Gastroesophageal sphincter (tissue), 4 donors: ENCODE results near the gene CALHM3. TPM values are rescaled to one million over a fixed set of nuclear protein-coding genes. Genes with fewer than 3 reads are reported as not detected.
A peak's percentile ranks its signal among the peaks of the same experiment; 100 is the strongest.

Source experiments
- ATAC-seq: fragments of 150-250 bp; one replicate; pipeline ENCODE4 v1.9.1; 2016; ENCODE audit warnings: mild to moderate bottlenecking, moderate library complexity
- H3K27ac ChIP-seq, 4 donors: fragments of 200-600 bp; sonication (generic) in 3 of 4; 1 replicate in 3 of 4; 2 replicates in 1 of 4; pipeline ENCODE4 v1.5.1; 2016 to 2019
- H3K27me3 ChIP-seq: fragments of 200-600 bp; sonication (generic); one replicate; pipeline ENCODE4 v1.5.1; 2019
- H3K36me3 ChIP-seq, 2 donors: fragments of 200-600 bp; sonication (generic); one replicate each; pipeline ENCODE4 v1.5.1; 2019; ENCODE audit warnings: control low read depth in 1 of 2
- H3K4me1 ChIP-seq, 3 donors: fragments of 200-600 bp; sonication (generic); 1 replicate in 2 of 3; 2 replicates in 1 of 3; pipeline ENCODE4 v1.5.1; 2016 to 2019; ENCODE audit warnings: control low read depth in 2 of 3
- H3K4me3 ChIP-seq, 2 donors: fragments of 200-600 bp; sonication (generic); one replicate each; pipeline ENCODE4 v1.5.1; 2019; ENCODE audit warnings: mild to moderate bottlenecking in 1 of 2, moderate library complexity in 1 of 2
- H3K9me3 ChIP-seq, 3 donors: fragments of 200-600 bp; sonication (generic); one replicate each; pipeline ENCODE4 v1.5.1; 2017 to 2019; ENCODE audit warnings: control low read depth in 2 of 3
- CTCF ChIP-seq, 4 experiments: fragments of 200-600 bp in 2 of 4; fragments of 450-650 bp in 2 of 4; sonication (generic) in 1 of 4; IDR thresholded peaks; one replicate each; pipeline ENCODE4 v1.5.1; 2017 to 2019; ENCODE audit warnings: antibody characterized with exemption in 4 of 4, mild to moderate bottlenecking in 2 of 4, moderate library complexity in 2 of 4
- EP300 ChIP-seq: sonication (generic); formaldehyde crosslinking; IDR thresholded peaks from one replicate; pipeline ENCODE4 v1.6.1; 2017; ENCODE audit warnings: antibody characterized with exemption, mild to moderate bottlenecking
- POLR2A ChIP-seq, 2 donors: fragments of 450-650 bp; IDR thresholded peaks; one replicate each; pipeline ENCODE4 v1.6.1; 2017; ENCODE audit warnings: antibody characterized with exemption in 2 of 2, mild to moderate bottlenecking in 2 of 2, moderate library complexity in 1 of 2
- POLR2AphosphoS5 ChIP-seq: sonication (generic); formaldehyde crosslinking; IDR thresholded peaks from one replicate; pipeline ENCODE4 v1.6.1; 2017; ENCODE audit warnings: antibody characterized with exemption
- WGBS, 2 donors: methylation state at CpG; one replicate each; pipeline ENCODE4 v1.1.5; 2018; ENCODE audit warnings: low coverage in 1 of 2; 5-methylcytosine and 5-hydroxymethylcytosine counted together
- total RNA-seq, 4 donors: library from RNA; depleted of rRNA; stranded (reverse); fragments of >200 nt; gene quantifications; one replicate each; pipeline ENCODE4 v1.1.0, GENCODE V29; 2016

CALHM3 gene
- total RNA-seq, 4 donors from 2014 or later: not detected

DNA sequence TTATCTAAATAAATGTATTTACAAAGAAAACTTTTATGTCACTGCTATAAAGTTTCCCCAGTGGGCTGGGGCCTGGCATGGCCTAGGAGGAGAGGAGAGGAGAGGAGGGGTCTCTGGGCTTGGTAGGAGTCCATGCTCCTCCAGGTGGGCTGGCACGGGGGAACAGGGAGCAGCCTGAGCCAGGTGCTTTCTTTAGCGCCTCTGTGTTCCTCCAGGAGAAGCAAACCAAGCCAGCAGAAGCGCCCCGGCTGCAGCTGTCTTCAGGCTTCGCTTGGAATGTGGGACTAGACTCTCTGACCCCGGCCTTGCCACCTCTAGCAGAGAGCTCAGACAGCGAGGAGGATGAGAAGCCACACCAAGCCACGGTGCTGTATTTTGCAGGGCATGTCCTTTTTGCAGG lies 37.4 kb downstream of the CALHM3 start:
- Histone ChIP-seq H3K9me3 (no peaks in the 10 kb centered on the region), H3K4me3 (no peak overlapping the region), H3K27me3 (no peaks in the 10 kb centered on the region), H3K4me1 (peaks cover 0 to 47% (median 16%) of the 10 kb centered on the region in 3 donors), H3K27ac (peak overlapping the region in 3 of 4 donors; percentile 10 to 31 (median 29)), H3K36me3 (peaks cover 0 to 100% of the 10 kb centered on the region in 2 donors)
- WGBS, 2 donors: no CpG with 5 or more reads among the region's 8 CpGs
- ATAC-seq: no peak
- TF ChIP-seq POLR2A (IDR thresholded peaks at IDR 0.05): no peak
- TF ChIP-seq POLR2AphosphoS5: no peak
- no peak for TF ChIP-seq EP300
- no peak for TF ChIP-seq CTCF (IDR thresholded peaks at IDR 0.05)

- TF ChIP-seq EP300: no peak
- no peak for TF ChIP-seq POLR2AphosphoS5
- no peak for TF ChIP-seq CTCF (IDR thresholded peaks at IDR 0.05)
- no peak for TF ChIP-seq POLR2A (IDR thresholded peaks at IDR 0.05)
- H3K27ac ChIP-seq: peak overlapping the region in 1 of 4 donors; percentile 29
- no peaks in the 10 kb centered on the region for H3K9me3 ChIP-seq
- no peak overlapping the region for H3K4me3 ChIP-seq
- ATAC-seq: no peak
- no peaks in the 10 kb centered on the region for H3K27me3 ChIP-seq
- WGBS, 2 donors: 78 to 92% methylated on average over 4 to 8 of the region's 8 CpGs
- H3K36me3 ChIP-seq: peaks cover 0 to 100% of the 10 kb centered on the region in 2 donors
- peaks cover 0 to 43% (median 13%) of the 10 kb centered on the region in 3 donors for H3K4me1 ChIP-seq
Measured at GRCh38 chr10:103441206-103441605, 37.8 kb downstream of the CALHM3 start.

- Histone ChIP-seq H3K36me3 (peaks cover 0 to 100% of the 10 kb centered on the region in 2 donors), H3K27me3 (no peaks in the 10 kb centered on the region), H3K9me3 (no peaks in the 10 kb centered on the region), H3K4me1 (peaks cover 0 to 35% (median 8%) of the 10 kb centered on the region in 3 donors), H3K27ac (no peak overlapping the region), H3K4me3 (no peak overlapping the region)
- TF ChIP-seq POLR2A (IDR thresholded peaks at IDR 0.05): no peak
- no peak for TF ChIP-seq CTCF (IDR thresholded peaks at IDR 0.05)
- TF ChIP-seq EP300: no peak
- TF ChIP-seq POLR2AphosphoS5: no peak
- WGBS, 2 donors: 82% methylated on average over 12 of the region's 14 CpGs; no CpG with 5 or more reads in 1 of the 2 donors
- ATAC-seq: no peak
Measured at GRCh38 chr10:103440416-103440815, 38.6 kb downstream of the CALHM3 start.

DNA sequence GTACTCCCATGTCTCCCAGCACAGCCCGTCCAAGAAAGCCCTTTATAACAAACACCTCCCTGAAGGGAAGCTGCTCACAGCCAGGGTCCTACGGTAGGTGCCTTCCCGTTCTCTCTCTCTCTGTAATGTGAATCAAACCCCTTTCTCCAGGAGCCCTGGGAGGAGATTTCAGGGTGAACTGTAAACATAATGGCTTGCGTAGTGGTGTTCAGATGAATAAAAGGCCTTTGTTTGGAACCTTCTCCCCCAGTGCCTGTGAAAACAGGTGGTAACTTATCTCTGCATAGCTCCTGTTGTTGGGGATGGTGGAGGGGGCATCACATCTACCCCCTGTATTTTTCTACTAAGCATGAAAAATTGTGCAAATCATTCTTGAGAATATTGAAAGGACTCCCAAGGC lies 39.3 kb downstream of the CALHM3 start:
- 100% methylated on average over 1 of the region's 4 CpGs; no CpG with 5 or more reads in 1 of the 2 donors for WGBS, 2 donors
- Histone ChIP-seq H3K4me3 (no peak overlapping the region), H3K27ac (no peak overlapping the region), H3K9me3 (no peaks in the 10 kb centered on the region), H3K4me1 (peaks cover 0 to 29% (median 2%) of the 10 kb centered on the region in 3 donors), H3K36me3 (peaks cover 0 to 99% of the 10 kb centered on the region in 2 donors), H3K27me3 (no peaks in the 10 kb centered on the region)
- TF ChIP-seq POLR2A (IDR thresholded peaks at IDR 0.05) (no peak), POLR2AphosphoS5 (no peak), CTCF (IDR thresholded peaks at IDR 0.05) (no peak), EP300 (no peak)
- no peak for ATAC-seq

DNA sequence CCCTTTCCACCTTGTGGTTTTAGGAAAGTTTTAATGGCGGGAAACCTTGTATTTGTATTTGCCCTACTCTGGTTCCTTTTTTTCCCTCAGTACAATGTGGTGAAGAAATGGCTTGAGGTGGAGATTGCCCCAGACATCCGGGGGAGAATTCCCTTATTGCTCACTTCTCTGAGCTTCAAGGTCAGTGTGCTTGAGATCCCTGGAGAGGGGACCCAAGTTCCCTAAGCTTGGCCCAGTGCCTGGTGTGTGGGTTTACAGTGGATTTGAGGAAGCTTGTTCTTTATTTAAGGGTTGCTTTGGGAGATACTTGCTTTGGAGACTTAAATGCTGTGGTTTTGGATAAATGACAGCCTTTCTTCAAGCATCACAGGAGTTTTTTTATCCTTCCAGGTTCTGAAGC lies 45.2 kb downstream of the CALHM3 start:
- peaks cover 0 to 6% (median 0%) of the 10 kb centered on the region in 3 donors for H3K4me1 ChIP-seq
- TF ChIP-seq EP300 (no peak), POLR2AphosphoS5 (no peak), CTCF (IDR thresholded peaks at IDR 0.05) (no peak), POLR2A (IDR thresholded peaks at IDR 0.05) (no peak)
- no peaks in the 10 kb centered on the region for H3K9me3 ChIP-seq
- no peaks in the 10 kb centered on the region for H3K27me3 ChIP-seq
- WGBS, 2 donors: 71 to 80% methylated on average over 2 of the region's 2 CpGs
- no peak overlapping the region for H3K4me3 ChIP-seq
- H3K27ac ChIP-seq: no peak overlapping the region
- peaks cover 0 to 92% of the 10 kb centered on the region in 2 donors for H3K36me3 ChIP-seq
- ATAC-seq: peak; percentile 65
